Glomerular visceral epithelial cell (primary cell): ENCODE data around the gene TRPM3.

ENCODE experiments used
- DNase-seq: peaks from one replicate; pipeline ENCODE4 v3.0.0-alpha.2; 2016; ENCODE audit errors: extremely low spot score

The TRPM3 gene

GRCh38 chr9:71098801-71099200 lies 22.6 kb downstream of the TRPM3 start:
- DNase-seq = no peak

GRCh38 chr9:71097671-71098070 lies 23.8 kb downstream of the TRPM3 start:
- no peak for DNase-seq

DNA sequence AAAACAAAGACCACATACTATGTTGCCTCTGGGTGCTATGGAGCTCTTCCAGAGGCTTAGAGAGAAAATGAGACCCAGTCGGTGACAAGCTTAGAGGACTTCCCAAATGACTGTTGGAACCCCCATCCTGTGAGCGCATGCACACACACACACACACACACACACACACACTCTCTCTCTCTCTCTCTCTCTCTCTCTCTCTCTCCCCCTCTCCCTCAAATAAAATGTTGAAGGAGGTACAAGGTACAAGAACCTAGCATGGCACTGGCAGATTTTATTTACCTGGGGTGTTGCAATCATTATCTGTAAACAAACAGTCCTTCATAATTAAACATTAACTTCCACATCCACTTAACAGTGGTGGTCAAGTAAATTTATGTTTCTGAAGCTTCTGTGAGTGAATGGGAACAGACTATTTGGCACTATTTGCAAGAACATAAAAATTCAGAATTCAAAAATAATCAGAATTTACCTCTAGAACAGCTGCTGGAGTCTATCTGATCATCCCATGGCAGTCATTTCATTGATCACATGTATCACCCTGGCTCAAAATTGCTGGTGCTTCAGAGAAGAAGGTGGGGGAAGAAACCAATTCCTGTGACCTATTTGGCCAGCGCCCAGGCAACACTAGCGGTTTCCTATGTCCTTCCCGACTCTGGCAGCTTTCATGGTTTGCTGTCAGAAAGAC lies 24.9 kb downstream of the TRPM3 start:
- DNase-seq = no peak

DNA sequence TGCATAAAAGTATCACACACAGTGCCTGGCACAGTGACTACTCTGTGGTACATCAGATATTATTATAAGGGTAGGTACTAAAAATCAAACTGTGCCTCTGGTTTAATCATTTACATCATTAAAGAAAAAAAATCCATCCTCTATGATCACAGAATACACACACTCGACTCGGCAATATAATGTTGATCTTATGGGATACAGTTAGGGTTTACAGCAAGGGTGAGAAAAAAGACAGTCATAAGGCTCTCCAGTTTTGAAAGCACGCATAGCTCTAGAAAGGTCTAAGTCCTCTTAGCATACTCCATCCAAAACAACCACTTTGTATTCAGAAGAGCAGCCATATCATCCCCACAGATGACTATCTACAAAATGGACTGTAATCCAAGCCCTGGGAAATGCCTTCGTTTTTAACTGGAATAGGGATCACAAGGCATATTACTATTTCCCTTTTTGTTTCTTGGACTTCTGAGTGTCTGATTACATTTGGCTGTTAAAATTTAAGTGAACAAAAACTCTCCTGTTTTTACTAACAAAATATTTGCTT lies 26.6 kb downstream of the TRPM3 start:
- DNase-seq = no peak

DNA sequence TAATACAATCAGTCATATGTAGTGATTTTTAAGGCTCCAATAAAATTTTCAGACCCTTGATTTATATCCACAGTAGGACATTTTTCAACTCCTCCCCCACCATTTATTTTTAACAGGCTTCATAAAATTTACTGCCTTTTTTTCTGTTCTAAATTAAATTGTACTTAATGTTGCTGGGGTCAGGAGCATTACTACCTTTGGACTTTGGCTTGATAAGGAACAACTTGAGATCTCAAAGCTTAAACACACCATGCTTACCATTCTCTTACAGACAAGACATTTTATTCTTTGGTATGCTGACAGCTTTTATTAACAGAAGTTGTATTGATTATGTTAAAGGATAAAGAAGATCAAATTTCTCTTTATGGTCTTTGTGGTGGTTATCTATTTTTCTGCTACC lies 30.5 kb downstream of the TRPM3 start:
- no peak for DNase-seq

DNA sequence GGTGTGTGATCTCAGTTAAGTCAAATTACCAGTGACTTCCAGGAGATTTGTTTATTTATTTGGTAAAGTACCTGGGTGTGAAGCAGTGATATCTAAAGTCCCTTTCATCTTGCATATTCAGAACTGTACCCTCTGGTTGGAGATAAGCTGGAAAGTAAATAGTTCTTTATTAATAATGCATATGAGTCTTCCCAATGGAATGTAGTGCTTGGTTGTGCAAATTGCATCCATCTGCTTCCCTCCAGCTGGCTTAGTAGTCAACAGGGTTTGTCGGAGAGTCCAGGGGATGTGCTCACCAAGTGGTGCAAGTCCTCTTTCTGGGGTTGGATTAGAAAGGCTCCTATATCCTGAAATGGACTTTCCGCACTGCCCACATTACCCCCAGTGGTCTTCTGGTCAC lies 42.0 kb downstream of the TRPM3 start:
- no peak for DNase-seq

GRCh38 chr9:71076096-71076495 lies 45.3 kb downstream of the TRPM3 start:
- no peak for DNase-seq

- no peak for DNase-seq
These were observed 47.9 kb downstream of the TRPM3 start for GRCh38 chr9:71073494-71073893.

DNA sequence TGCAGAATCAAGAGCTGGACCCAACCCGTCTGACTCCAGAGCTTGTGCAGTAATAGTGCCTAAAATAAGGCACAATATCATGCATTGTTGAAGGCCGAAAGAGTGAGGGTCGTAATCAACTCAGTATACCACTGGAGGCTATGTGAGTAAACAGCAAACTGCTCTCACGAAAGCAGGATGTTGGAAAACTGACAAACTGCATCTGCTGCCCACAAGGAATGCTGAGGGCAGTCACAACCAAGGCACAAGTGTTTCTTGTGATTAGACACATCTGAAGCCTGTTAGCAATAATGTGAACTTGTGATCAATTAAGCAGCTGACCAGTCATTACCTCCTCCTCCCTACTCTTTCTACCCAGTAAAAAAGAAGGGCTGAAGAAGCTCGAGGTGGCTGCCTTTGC lies 48.8 kb downstream of the TRPM3 start:
- DNase-seq = no peak

GRCh38 chr9:71071633-71072032 lies 49.8 kb downstream of the TRPM3 start:
- DNase-seq = no peak

GRCh38 chr9:71058660-71059059 lies 62.8 kb downstream of the TRPM3 start:
- no peak for DNase-seq

DNA sequence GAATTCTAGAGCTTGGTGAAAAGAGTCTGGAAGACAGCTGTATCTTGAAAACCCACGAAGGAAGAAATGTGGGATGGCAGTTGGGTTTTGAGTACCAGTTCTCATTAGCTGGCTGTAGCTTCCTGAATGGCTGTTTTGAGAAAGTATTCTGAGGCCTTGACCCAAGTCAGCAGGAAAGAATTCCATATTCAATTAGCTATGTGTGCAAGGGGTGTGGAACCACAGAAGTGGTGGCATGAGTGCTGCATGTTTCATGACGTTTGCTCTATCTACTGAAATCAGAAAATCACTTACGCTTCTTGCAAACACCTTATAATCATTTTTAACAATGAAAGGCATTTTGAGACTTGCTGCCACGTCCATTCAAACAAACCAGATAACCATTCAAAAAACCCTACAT lies 69.1 kb downstream of the TRPM3 start:
- no peak for DNase-seq

- peak; percentile 13 for DNase-seq
These were observed 73.1 kb downstream of the TRPM3 start for GRCh38 chr9:71048280-71048679.

- no peak for DNase-seq
These were observed 78.9 kb downstream of the TRPM3 start for GRCh38 chr9:71042448-71042990.

- DNase-seq = no peak
These were observed 83.9 kb downstream of the TRPM3 start for GRCh38 chr9:71037521-71037920.

- no peak for DNase-seq
These were observed 84.9 kb downstream of the TRPM3 start for GRCh38 chr9:71036501-71036900.

DNA sequence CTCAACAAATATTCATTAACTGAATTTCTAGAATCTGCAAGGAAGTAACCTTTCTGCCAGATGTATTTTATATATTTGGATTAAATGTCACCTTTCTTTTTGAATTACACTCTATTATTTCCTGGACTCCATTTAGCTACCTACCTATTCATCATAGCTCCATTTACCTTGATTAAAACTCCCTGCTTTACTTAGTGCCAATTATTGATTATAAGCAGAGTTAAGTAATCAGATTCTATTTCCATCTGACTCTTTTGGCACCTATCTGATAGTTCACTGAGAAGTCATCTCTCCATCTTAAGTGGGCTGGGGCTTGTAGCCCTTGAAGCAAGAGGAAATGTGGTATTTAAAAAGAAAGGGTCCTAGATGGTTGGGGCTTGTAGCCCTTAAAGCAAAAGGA lies 88.6 kb downstream of the TRPM3 start:
- DNase-seq = no peak

- DNase-seq = no peak
These were observed 95.7 kb downstream of the TRPM3 start for GRCh38 chr9:71025728-71026127.

DNA sequence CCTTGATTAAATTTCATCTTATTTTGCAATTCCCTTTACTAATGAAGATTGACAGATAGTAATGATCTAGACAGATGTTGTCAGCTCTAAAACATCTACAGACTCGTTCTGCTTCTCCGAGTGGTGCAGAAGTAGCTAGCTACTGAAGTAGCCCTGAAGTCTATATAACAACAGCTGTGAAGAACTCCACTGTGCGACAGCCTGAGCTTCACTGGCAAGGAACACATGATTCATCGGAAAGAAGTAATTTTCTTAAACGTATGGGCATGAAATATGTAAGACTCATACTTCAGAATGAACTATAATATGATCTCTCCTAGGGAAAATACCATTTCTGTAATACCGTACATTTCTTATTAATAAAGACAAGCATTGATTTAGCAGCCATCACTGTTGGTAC lies 96.2 kb downstream of the TRPM3 start:
- DNase-seq = no peak

GRCh38 chr9:71010258-71010657 lies 111.2 kb downstream of the TRPM3 start:
- no peak for DNase-seq

GRCh38 chr9:71005456-71005855 lies 116.0 kb downstream of the TRPM3 start:
- DNase-seq = no peak

GRCh38 chr9:71004196-71004595 lies 117.2 kb downstream of the TRPM3 start:
- no peak for DNase-seq

DNA sequence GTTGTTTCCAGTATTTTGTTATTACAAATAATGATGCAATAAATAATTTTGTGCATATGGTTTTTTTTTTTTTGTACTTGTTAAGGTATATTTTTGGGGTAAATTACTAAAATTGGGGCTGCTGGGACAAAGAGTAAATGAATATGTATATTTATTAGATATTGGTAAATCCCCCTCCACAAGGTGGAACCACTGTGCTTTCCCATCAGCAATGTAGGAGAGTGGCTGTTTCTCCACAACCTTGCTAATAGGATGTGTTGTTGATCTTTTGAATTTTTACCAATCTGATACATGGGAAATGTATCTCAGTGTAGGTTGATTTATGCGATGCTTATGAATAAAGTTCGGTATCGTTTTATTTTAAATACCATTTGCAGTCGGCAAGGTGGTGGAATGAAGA lies 118.1 kb downstream of the TRPM3 start:
- no peak for DNase-seq
